Measurements from ENCODE around the gene RHEBL1.

The RHEBL1 gene

GRCh38 chr12:49018261-49019119, 51.3 kb downstream of the RHEBL1 start, which contains the start of gene PRKAG1:
Gene PRKAG1, minus strand, starts transcription at chr12:49018776. Its CDS starts 36 bp downstream, at chr12:49018740.
- DNase-seq = peak; percentile 97

- peak; percentile 9 for DNase-seq
These were observed 51.9 kb downstream of the RHEBL1 start for GRCh38 chr12:49017891-49018260.

GRCh38 chr12:49015196-49015595, 54.6 kb downstream of the RHEBL1 start:
- no peak for DNase-seq

Data from GDM1 (cell line).